ENCODE measurements around the gene GALNT9. TPM values are rescaled to one million over a fixed set of nuclear protein-coding genes. Genes with fewer than 3 reads are reported as not detected.

The GALNT9 gene
- total RNA-seq, 1 experiment from 2014 or later: not detected

GRCh38 chr12:132310181-132311040 lies 19.0 kb downstream of the GALNT9 start:
- no peaks in the 10 kb centered on the region for H3K9me3 ChIP-seq (ENCODE audit: low read length)
- no peak overlapping the region for H3K9ac ChIP-seq (ENCODE audit: low read length)

GRCh38 chr12:132309596-132310086 lies 19.7 kb downstream of the GALNT9 start:
- DNase-seq: no peak
- Histone ChIP-seq H3K36me3 (ENCODE audit: insufficient read depth, low read length) (no peaks in the 10 kb centered on the region), H3K4me1 (ENCODE audit: low read length) (no peaks in the 10 kb centered on the region), H3K4me2 (ENCODE audit: low read depth, low read length, poor library complexity, severe bottlenecking) (no peak overlapping the region), H3K9me3 (ENCODE audit: low read length) (no peaks in the 10 kb centered on the region), H3K9ac (ENCODE audit: low read length) (no peak overlapping the region), H3K27me3 (ENCODE audit: low read length) (no peaks in the 10 kb centered on the region), H4K20me1 (ENCODE audit: insufficient read depth, low read depth, low read length) (no peaks in the 10 kb centered on the region), H3K27ac (ENCODE audit: low read length) (no peak overlapping the region), H2AFZ (ENCODE audit: low read length) (no peak overlapping the region), H3K9me2 (replicated peaks; ENCODE audit: insufficient read depth, low read length) (no peaks in the 10 kb centered on the region), H3K4me3 (ENCODE audit: low read length) (no peak overlapping the region), H3K79me2 (ENCODE audit: low read length) (no peaks in the 10 kb centered on the region)

More at GRCh38 chr12:132310181-132311040, 19.0 kb downstream of the GALNT9 start:
- Histone ChIP-seq H2AFZ (ENCODE audit: low read length) (no peak overlapping the region), H3K79me2 (ENCODE audit: low read length) (no peaks in the 10 kb centered on the region), H4K20me1 (ENCODE audit: insufficient read depth, low read depth, low read length) (no peaks in the 10 kb centered on the region), H3K27me3 (ENCODE audit: low read length) (no peaks in the 10 kb centered on the region), H3K4me2 (ENCODE audit: low read depth, low read length, poor library complexity, severe bottlenecking) (no peak overlapping the region), H3K4me3 (ENCODE audit: low read length) (no peak overlapping the region), H3K9me2 (replicated peaks; ENCODE audit: insufficient read depth, low read length) (no peaks in the 10 kb centered on the region), H3K27ac (ENCODE audit: low read length) (no peak overlapping the region), H3K36me3 (ENCODE audit: insufficient read depth, low read length) (no peaks in the 10 kb centered on the region), H3K4me1 (ENCODE audit: low read length) (no peaks in the 10 kb centered on the region)
- DNase-seq: no peak

DNA sequence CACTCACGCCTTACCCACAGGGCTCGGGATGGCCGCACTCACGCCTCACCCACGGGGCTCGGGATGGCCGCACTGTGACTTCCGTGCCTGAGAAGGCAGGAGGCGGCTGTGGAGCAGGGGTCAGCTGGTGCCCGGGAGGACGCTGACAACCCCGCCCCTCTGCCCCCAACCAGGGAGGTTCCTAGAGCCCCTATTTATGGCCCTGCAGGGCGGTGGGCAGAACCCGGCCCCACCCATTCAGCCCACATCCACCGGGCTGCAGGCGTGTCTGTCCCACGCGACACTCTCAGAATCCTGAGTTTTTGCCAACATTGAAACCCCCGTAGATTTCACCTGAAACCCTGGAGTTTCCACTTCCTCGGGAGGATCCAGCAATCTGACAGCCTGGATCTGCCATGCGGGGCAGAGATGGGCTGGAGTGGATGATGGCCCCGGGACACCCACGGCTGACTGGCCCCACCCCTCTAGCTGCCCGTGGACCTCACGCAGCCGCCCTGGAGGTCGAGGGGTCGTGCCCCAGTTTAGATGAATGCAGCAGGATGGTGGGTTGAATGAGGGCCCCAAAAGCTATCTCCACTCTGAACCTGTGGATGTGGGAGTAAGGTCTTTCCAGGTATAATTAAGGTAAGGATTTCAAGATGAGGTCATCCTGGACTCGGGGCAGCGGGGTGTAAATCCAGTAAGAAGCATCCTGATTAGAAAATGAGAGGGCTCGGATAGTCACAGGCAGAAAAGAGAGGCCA lies 20.4 kb downstream of the GALNT9 start:
- Histone ChIP-seq H4K20me1 (ENCODE audit: insufficient read depth, low read depth, low read length) (no peaks in the 10 kb centered on the region), H3K9ac (ENCODE audit: low read length) (no peak overlapping the region), H2AFZ (ENCODE audit: low read length) (no peak overlapping the region), H3K9me3 (ENCODE audit: low read length) (no peaks in the 10 kb centered on the region), H3K27me3 (ENCODE audit: low read length) (no peaks in the 10 kb centered on the region), H3K4me3 (ENCODE audit: low read length) (no peak overlapping the region), H3K27ac (ENCODE audit: low read length) (no peak overlapping the region), H3K4me1 (ENCODE audit: low read length) (no peaks in the 10 kb centered on the region), H3K36me3 (ENCODE audit: insufficient read depth, low read length) (no peaks in the 10 kb centered on the region), H3K4me2 (ENCODE audit: low read depth, low read length, poor library complexity, severe bottlenecking) (no peak overlapping the region), H3K79me2 (ENCODE audit: low read length) (no peaks in the 10 kb centered on the region), H3K9me2 (replicated peaks; ENCODE audit: insufficient read depth, low read length) (no peaks in the 10 kb centered on the region)
- no peak for DNase-seq

DNA sequence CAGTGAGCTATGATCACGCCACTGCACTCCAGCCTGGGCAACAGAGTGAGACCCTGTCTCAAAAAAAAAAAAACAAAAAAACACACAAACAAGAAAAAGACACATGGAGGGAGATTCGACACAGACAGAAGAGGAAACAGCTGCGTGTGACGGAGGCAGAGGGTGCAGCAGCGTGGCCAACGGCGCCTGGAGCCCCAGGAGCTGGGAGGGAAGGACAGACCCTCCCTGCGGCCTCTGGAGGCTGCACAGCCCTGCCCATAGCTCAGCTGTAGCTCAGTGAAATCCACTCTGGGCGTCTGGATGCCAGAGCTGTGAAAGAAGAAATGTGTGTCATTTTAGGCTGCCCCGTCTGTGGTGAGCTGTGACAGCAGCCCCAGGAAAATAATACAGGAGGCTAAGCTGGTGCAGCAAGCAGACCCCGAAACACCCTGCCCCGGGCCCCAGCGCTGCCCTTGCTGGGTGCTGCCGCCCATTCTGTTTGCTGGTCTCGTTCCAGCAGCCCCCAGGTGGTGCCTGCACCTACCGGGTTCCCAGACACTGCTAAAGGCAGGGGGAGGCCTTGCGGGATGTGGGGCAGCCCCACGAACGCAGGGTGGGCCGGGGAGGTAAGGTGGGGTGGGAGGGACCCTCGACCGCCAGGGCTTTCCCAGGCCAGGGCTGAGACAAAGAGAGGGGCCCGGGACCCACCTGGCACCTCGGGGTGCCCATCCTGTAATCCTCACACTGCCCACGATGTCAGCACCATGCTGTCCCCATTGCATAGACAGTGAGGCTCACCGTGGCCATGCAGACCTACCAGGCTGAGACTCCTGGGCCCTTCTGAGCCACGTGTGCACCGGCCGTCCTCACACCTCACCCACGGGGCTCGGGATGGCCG lies 21.2 kb downstream of the GALNT9 start:
- Histone ChIP-seq H3K9me3 (ENCODE audit: low read length) (no peaks in the 10 kb centered on the region), H4K20me1 (ENCODE audit: insufficient read depth, low read depth, low read length) (no peaks in the 10 kb centered on the region), H3K36me3 (ENCODE audit: insufficient read depth, low read length) (no peaks in the 10 kb centered on the region), H3K27me3 (ENCODE audit: low read length) (no peaks in the 10 kb centered on the region), H3K4me3 (ENCODE audit: low read length) (no peak overlapping the region), H3K4me2 (ENCODE audit: low read depth, low read length, poor library complexity, severe bottlenecking) (no peak overlapping the region), H3K27ac (ENCODE audit: low read length) (no peak overlapping the region), H3K9me2 (replicated peaks; ENCODE audit: insufficient read depth, low read length) (no peaks in the 10 kb centered on the region), H2AFZ (ENCODE audit: low read length) (no peak overlapping the region), H3K4me1 (ENCODE audit: low read length) (no peaks in the 10 kb centered on the region), H3K79me2 (ENCODE audit: low read length) (no peaks in the 10 kb centered on the region), H3K9ac (ENCODE audit: low read length) (no peak overlapping the region)
- no peak for DNase-seq

GRCh38 chr12:132306885-132307191 lies 22.6 kb downstream of the GALNT9 start:
- no peak for DNase-seq
- H4K20me1 ChIP-seq (ENCODE audit: insufficient read depth, low read depth, low read length): no peaks in the 10 kb centered on the region
- H3K27ac ChIP-seq (ENCODE audit: low read length): no peak overlapping the region
- no peak overlapping the region for H2AFZ ChIP-seq (ENCODE audit: low read length)
- H3K4me2 ChIP-seq (ENCODE audit: low read depth, low read length, poor library complexity, severe bottlenecking): no peak overlapping the region
- no peaks in the 10 kb centered on the region for H3K36me3 ChIP-seq (ENCODE audit: insufficient read depth, low read length)
- no peak overlapping the region for H3K9ac ChIP-seq (ENCODE audit: low read length)
- no peaks in the 10 kb centered on the region for H3K9me2 ChIP-seq (replicated peaks; ENCODE audit: insufficient read depth, low read length)
- H3K4me1 ChIP-seq (ENCODE audit: low read length): no peaks in the 10 kb centered on the region
- H3K9me3 ChIP-seq (ENCODE audit: low read length): no peaks in the 10 kb centered on the region
- H3K27me3 ChIP-seq (ENCODE audit: low read length): no peaks in the 10 kb centered on the region
- H3K79me2 ChIP-seq (ENCODE audit: low read length): no peaks in the 10 kb centered on the region
- H3K4me3 ChIP-seq (ENCODE audit: low read length): no peak overlapping the region

DNA sequence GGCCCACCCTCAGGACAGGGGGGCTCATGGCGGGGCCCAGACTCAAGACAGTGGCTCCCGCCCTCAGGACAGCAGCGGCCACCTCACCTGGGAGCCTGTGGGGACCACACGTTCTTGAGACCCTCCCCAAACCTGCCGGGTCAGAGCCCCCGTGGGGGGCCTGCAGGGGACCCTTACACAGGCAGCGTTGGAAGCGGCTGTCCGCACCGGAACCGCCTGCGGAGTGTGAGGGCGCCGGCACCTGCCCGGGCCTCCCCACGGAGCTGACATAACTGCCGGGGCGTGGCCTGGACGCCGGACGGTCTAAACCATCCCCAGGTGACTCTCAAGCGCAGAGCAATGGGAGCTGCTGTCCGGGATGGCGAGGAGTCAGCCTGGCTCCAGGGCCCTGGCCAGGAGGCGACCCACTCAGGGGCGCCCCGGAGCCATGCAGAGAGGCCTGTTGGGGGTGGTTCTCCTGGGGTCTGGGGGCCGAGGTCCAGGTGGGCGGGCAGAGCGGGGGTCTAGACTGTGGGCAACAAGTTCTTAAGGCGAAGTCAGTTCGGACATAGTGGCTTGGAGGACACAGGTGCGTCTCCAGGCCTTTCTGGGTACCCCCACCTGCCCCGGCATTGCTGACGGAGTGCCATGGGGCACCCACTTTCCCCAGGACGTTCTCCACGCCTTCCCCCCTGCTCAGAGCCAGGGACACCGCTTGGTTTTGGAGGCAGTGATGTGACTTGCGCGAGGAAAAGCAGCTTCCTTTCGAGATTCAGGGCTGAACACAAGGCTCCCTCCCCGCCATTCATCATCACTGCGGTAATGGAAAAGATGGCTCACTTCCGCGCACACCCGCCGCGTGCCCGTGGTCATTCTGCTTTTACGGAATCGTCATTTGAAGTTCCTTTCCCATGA lies 23.2 kb downstream of the GALNT9 start:
- Histone ChIP-seq H3K27ac (ENCODE audit: low read length) (no peak overlapping the region), H3K9me2 (replicated peaks; ENCODE audit: insufficient read depth, low read length) (no peaks in the 10 kb centered on the region), H3K27me3 (ENCODE audit: low read length) (no peaks in the 10 kb centered on the region), H4K20me1 (ENCODE audit: insufficient read depth, low read depth, low read length) (no peaks in the 10 kb centered on the region), H3K4me1 (ENCODE audit: low read length) (no peaks in the 10 kb centered on the region), H3K4me2 (ENCODE audit: low read depth, low read length, poor library complexity, severe bottlenecking) (no peak overlapping the region), H3K79me2 (ENCODE audit: low read length) (no peaks in the 10 kb centered on the region), H3K36me3 (ENCODE audit: insufficient read depth, low read length) (no peaks in the 10 kb centered on the region), H2AFZ (ENCODE audit: low read length) (no peak overlapping the region), H3K9me3 (ENCODE audit: low read length) (no peaks in the 10 kb centered on the region), H3K4me3 (ENCODE audit: low read length) (no peak overlapping the region), H3K9ac (ENCODE audit: low read length) (no peak overlapping the region)
- no peak for DNase-seq

DNA sequence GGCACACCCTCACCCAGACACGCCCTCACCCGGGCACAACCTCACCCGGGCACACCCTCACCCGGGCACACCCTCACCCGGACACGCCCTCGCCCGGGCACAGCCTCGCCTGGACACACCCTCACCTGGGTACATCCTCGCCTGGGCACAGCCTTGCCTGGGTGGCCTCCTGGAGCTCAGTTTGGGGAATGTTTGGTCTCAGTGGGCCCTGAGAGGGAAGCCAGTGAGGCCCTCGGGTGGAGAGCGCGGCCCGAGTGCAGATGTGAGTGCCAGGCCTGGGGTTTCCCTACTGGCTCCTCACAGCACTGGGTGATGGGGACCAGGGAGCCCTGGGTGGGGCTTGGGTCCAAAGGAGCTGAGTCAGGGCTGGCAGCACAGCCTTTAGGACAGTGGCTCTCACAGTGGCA lies 23.8 kb downstream of the GALNT9 start:
- H3K27ac ChIP-seq (ENCODE audit: low read length): no peak overlapping the region
- H4K20me1 ChIP-seq (ENCODE audit: insufficient read depth, low read depth, low read length): no peaks in the 10 kb centered on the region
- no peaks in the 10 kb centered on the region for H3K36me3 ChIP-seq (ENCODE audit: insufficient read depth, low read length)
- H3K79me2 ChIP-seq (ENCODE audit: low read length): no peaks in the 10 kb centered on the region
- H3K4me2 ChIP-seq (ENCODE audit: low read depth, low read length, poor library complexity, severe bottlenecking): no peak overlapping the region
- H3K4me1 ChIP-seq (ENCODE audit: low read length): no peaks in the 10 kb centered on the region
- no peak overlapping the region for H3K4me3 ChIP-seq (ENCODE audit: low read length)
- no peaks in the 10 kb centered on the region for H3K27me3 ChIP-seq (ENCODE audit: low read length)
- DNase-seq: no peak
- no peak overlapping the region for H2AFZ ChIP-seq (ENCODE audit: low read length)
- H3K9me2 ChIP-seq (replicated peaks; ENCODE audit: insufficient read depth, low read length): no peaks in the 10 kb centered on the region
- H3K9ac ChIP-seq (ENCODE audit: low read length): no peak overlapping the region
- H3K9me3 ChIP-seq (ENCODE audit: low read length): no peaks in the 10 kb centered on the region
